GM21381 (cell line): ENCODE measurements around the gene ERC1.

Experiments used
- ATAC-seq: cut with Tn5 transposase; IDR thresholded peaks from one replicate; pipeline ENCODE4 v1.9.1; 2021; ENCODE audit warnings: mild to moderate bottlenecking, moderate library complexity; ENCODE audit not compliant: unreplicated experiment

Gene ERC1

DNA sequence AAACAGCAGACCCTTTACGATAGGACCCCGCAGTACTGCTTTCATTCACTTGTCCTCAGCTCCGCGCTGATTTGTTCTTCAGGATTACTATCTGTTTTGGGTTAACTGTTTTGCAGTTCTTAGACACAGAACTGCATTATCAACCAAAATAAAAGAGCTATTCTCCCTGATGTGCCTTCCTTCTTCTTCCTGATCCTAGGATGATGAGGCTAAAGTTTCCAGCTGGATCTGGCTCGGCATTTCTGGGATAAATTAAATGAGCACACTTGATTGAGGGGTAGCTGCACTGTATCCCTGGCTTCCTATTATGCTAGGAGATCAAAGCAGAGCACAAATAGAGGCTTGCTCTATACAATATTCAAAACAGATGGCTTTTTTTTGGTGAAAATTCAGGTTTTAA is 437.6 kb downstream of the ERC1 start:
- ATAC-seq, result no peak

DNA sequence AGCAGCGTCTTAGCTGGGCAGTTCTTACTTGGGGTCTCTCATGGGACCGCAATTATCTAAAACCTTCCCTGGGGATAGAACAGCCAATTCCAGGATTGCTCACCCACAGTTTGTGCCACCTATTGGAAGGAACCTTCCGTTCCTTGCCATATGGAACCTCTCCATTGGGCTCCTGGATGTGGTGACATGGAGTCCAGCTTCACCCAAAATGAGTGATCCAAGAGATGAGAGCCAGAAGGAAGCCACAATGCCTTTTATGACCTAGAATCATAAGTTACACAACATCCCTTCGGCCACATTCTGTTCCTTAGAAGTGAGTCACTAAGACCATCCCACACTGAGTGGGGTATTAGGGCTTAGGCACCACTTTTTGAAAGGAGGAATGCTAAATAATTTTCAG is 439.0 kb downstream of the ERC1 start:
- ATAC-seq, result no peak

DNA sequence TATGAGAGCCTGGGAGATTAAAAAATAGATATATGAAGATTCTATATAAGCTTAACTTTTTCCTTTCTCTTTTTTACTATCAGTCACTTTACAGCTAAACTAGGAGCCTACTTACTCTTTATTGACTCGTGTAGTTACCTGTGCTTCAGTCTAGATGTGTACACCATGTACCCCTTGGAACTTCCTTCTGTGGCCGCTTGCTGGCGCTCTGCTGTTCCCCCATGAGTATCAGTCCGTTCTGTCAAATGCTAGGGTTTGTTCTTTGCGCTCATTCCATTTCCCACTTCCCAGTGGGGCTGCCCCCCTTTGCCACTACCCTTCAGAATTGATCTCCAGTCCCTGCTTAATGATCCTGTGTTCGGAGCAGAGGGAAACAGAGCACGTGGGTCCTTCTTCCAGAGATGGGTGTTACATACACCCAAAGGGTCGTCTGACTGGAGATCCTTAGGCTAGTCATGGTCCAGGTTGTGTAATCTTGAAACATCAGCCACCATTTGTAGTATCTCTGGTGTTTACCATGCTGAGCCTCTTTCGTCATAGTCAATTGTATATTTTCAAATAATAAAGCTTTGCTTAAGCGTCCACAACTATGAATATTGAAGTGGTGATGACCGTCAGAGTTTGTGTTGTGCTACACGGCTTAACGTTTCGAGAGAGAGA is 443.4 kb downstream of the ERC1 start:
- ATAC-seq, result no peak

- no peak for ATAC-seq
Observed at GRCh38 chr12:1435044-1435443, 444.0 kb downstream of the ERC1 start.

- no peak for ATAC-seq
Observed at GRCh38 chr12:1435456-1435855, 444.4 kb downstream of the ERC1 start.

DNA sequence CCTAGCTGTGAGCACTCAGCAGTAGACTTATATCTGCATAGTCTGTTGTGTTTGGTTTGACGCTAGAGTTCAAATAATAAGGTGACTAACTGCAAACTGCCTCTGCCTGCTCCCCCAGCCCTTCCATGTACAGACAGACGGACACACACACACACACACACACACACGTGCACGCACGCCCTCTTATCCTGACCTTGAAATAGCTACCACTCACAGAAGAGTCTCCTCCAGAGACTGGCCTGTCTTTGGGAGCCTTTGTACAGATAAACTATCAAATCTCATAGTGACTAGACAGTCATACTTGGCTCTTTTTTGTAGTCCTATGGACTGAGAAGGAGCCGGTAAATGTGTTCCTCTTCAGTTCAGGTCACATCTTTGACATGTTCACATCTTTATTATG is 445.0 kb downstream of the ERC1 start:
- ATAC-seq, result no peak

GRCh38 chr12:1436981-1437380 is 446.0 kb downstream of the ERC1 start:
- ATAC-seq, result no peak

DNA sequence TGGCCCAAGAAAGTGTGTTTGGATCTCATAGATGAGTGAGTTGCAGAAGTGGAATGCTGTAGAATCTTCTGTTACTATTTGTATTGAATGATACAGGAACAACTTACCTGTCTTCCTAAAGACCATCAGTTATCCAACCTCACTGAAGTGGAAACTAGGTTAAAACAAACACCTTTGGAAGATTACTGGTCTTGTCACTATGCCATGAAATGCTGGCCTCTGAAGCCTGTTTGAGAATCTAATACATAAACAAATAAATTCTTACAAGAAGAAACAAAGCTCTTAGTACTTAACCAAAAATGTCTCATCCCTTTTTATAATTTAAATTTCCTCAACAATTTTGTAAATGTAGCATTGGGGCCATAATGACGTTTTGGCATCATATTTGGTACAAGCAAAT is 448.2 kb downstream of the ERC1 start:
- no peak for ATAC-seq

DNA sequence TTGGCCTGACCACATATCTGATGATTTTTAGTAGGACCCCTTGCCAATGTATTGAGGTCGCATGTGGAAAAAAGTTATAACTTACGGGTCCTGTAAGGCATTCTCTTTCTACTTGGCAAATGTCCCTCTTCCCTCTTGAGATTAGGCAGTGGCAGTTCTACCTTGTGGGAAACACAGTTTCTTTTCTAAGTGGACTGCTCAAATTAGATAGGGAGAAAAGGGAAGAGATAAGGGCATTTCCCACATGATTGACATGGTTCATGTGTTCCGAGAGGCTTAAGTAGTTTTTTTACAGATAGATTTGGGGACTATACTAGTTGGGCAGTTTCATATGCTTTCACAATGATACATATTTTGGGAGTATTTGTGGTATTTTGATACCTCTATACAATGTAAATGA is 448.7 kb downstream of the ERC1 start:
- no peak for ATAC-seq

- ATAC-seq, result no peak
Observed at GRCh38 chr12:1443421-1444141, 452.6 kb downstream of the ERC1 start.

GRCh38 chr12:1444142-1444516 is 453.1 kb downstream of the ERC1 start:
- no peak for ATAC-seq

DNA sequence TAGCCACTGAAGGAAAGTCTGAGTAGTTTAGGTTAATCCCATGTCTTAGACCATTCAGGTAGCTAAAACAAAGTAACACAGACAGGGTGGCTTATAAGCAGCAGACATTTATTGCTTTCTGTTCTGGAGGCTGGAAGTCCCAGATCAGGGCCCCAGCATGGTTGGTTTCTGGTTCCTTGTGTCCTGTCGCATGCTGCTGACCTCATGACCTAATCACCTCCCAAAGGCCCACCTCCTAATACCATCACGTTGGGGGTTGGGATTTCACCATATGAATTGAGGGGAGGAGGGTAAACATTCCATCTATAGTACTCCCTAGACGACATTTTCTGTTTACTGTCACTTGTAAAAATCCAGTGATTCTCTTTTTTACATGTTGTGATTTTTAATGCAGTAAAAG is 454.8 kb downstream of the ERC1 start:
- ATAC-seq, result no peak

- ATAC-seq, result no peak
Observed at GRCh38 chr12:1448336-1448735, 457.3 kb downstream of the ERC1 start.

- no peak for ATAC-seq
Observed at GRCh38 chr12:1453810-1454209, 462.8 kb downstream of the ERC1 start.

DNA sequence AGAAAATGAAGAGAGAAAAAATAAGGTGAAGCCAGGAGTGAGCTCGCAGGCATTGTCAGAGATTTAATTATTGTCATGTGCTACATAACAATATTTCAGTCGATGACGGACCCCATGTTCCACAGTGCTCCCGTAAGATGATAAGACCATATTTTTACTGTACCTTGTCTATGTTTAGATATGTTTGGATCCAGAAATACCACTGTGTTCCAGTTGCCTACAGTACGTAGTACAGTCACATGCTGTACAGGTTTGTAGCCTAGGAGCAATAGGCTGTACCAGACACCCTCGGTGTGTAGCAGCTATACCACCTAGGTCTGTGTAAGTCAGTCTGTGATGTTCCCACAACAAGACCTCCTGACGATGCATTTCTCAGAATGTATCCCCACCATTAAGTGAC is 465.9 kb downstream of the ERC1 start:
- ATAC-seq, result no peak

GRCh38 chr12:1457901-1458300 is 466.9 kb downstream of the ERC1 start:
- no peak for ATAC-seq

GRCh38 chr12:1459339-1459738 is 468.3 kb downstream of the ERC1 start:
- ATAC-seq, result no peak

- no peak for ATAC-seq
Observed at GRCh38 chr12:1463073-1463905, 472.3 kb downstream of the ERC1 start.

GRCh38 chr12:1464925-1465324 is 473.9 kb downstream of the ERC1 start:
- ATAC-seq, result no peak

DNA sequence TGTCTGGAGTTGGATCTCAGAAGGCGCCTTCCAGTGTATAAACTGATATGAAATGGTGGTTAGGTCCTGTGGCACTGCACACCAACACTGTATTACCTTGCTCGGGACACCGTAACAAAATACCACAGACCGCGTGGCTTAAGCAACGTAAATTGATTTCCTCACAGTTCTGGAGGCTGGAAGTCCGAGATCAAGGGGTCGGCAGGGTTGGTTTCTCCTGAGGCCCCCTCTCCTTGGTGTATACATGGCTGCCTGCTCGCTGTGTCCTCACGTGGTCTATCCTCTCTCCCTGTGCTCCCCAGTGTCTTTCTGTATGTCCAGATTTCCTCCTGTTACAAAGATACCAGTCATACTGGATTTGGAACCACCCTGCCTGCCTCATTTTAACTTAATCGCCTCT is 475.0 kb downstream of the ERC1 start:
- no peak for ATAC-seq

GRCh38 chr12:1466481-1467154 is 475.6 kb downstream of the ERC1 start:
- ATAC-seq, result no peak
